AG20443 (cell line): ENCODE results near the gene CPNE4.

Source experiments
- DNase-seq: peaks from one replicate; pipeline ENCODE4 v3.0.0; 2012; ENCODE audit warnings: low spot score, mixed read lengths

Gene CPNE4

GRCh38 chr3:131602011-131602779, 432.6 kb downstream of the CPNE4 start:
- no peak for DNase-seq

GRCh38 chr3:131597816-131598215, 437.0 kb downstream of the CPNE4 start:
- no peak for DNase-seq

GRCh38 chr3:131596884-131597283, 437.9 kb downstream of the CPNE4 start:
- no peak for DNase-seq

- peak; percentile 69 for DNase-seq
Observed at GRCh38 chr3:131591394-131592014, 443.3 kb downstream of the CPNE4 start.

GRCh38 chr3:131586277-131586676, 448.5 kb downstream of the CPNE4 start:
- no peak for DNase-seq

GRCh38 chr3:131582438-131582837, 452.4 kb downstream of the CPNE4 start:
- DNase-seq: no peak

GRCh38 chr3:131568460-131568859, 466.4 kb downstream of the CPNE4 start:
- DNase-seq: no peak

- no peak for DNase-seq
Observed at GRCh38 chr3:131564812-131565211, 470.0 kb downstream of the CPNE4 start.

- no peak for DNase-seq
Observed at GRCh38 chr3:131561511-131561910, 473.3 kb downstream of the CPNE4 start.

GRCh38 chr3:131560795-131561194, 474.0 kb downstream of the CPNE4 start:
- no peak for DNase-seq

- DNase-seq: no peak
Observed at GRCh38 chr3:131555456-131555855, 479.4 kb downstream of the CPNE4 start.

- DNase-seq: no peak
Observed at GRCh38 chr3:131553495-131554247, 481.1 kb downstream of the CPNE4 start.

- no peak for DNase-seq
Observed at GRCh38 chr3:131551761-131552160, 483.1 kb downstream of the CPNE4 start.

- DNase-seq: no peak
Observed at GRCh38 chr3:131550562-131551465, 484.0 kb downstream of the CPNE4 start.

GRCh38 chr3:131549340-131549739, 485.5 kb downstream of the CPNE4 start:
- DNase-seq: no peak

GRCh38 chr3:131547585-131547984, 487.2 kb downstream of the CPNE4 start:
- no peak for DNase-seq

GRCh38 chr3:131546441-131546840, 488.4 kb downstream of the CPNE4 start:
- DNase-seq: no peak

- no peak for DNase-seq
Observed at GRCh38 chr3:131544557-131544956, 490.3 kb downstream of the CPNE4 start.

- peak; percentile 73 for DNase-seq
Observed at GRCh38 chr3:131543714-131544113, 491.1 kb downstream of the CPNE4 start.

- DNase-seq: no peak
Observed at GRCh38 chr3:131541288-131541687, 493.5 kb downstream of the CPNE4 start.

- no peak for DNase-seq
Observed at GRCh38 chr3:131540821-131541220, 494.0 kb downstream of the CPNE4 start.

GRCh38 chr3:131540143-131540542, 494.7 kb downstream of the CPNE4 start:
- DNase-seq: peak; percentile 13
